ENCODE data around the gene NEK1.

The NEK1 gene

GRCh38 chr4:169410839-169411770 is 201.3 kb downstream of the NEK1 start:
- H3K4me3 ChIP-seq (ENCODE audit: low read length) = no peak overlapping the region
- no peak for DNase-seq (ENCODE audit: low read depth)
- no peak for TF ChIP-seq CTCF (conservative IDR thresholded peaks at IDR 0.05; ENCODE audit: low read depth, low read length)

- no peak for DNase-seq (ENCODE audit: low read depth)
- TF ChIP-seq CTCF (conservative IDR thresholded peaks at IDR 0.05; ENCODE audit: low read depth, low read length) = no peak
- no peak overlapping the region for H3K4me3 ChIP-seq (ENCODE audit: low read length)
Measured at GRCh38 chr4:169407217-169407845, 205.1 kb downstream of the NEK1 start.

- DNase-seq (ENCODE audit: low read depth) = no peak
- H3K4me3 ChIP-seq (ENCODE audit: low read length) = no peak overlapping the region
- TF ChIP-seq CTCF (conservative IDR thresholded peaks at IDR 0.05; ENCODE audit: low read depth, low read length) = no peak
Measured at GRCh38 chr4:169404960-169405359, 207.4 kb downstream of the NEK1 start.

GRCh38 chr4:169400832-169401231 is 211.6 kb downstream of the NEK1 start:
- TF ChIP-seq CTCF (conservative IDR thresholded peaks at IDR 0.05; ENCODE audit: low read depth, low read length) = no peak
- H3K4me3 ChIP-seq (ENCODE audit: low read length) = no peak overlapping the region
- no peak for DNase-seq (ENCODE audit: low read depth)

- DNase-seq (ENCODE audit: low read depth) = no peak
- TF ChIP-seq CTCF (conservative IDR thresholded peaks at IDR 0.05; ENCODE audit: low read depth, low read length) = no peak
- no peak overlapping the region for H3K4me3 ChIP-seq (ENCODE audit: low read length)
Measured at GRCh38 chr4:169399976-169400767, 212.2 kb downstream of the NEK1 start.

GRCh38 chr4:169398316-169398715 is 214.1 kb downstream of the NEK1 start:
- no peak for DNase-seq (ENCODE audit: low read depth)
- TF ChIP-seq CTCF (conservative IDR thresholded peaks at IDR 0.05; ENCODE audit: low read depth, low read length) = no peak
- H3K4me3 ChIP-seq (ENCODE audit: low read length) = no peak overlapping the region

Data from retinal pigment epithelial cell (primary cell).